ENCODE measurements around the gene OTULINL.

OTULINL gene

DNA sequence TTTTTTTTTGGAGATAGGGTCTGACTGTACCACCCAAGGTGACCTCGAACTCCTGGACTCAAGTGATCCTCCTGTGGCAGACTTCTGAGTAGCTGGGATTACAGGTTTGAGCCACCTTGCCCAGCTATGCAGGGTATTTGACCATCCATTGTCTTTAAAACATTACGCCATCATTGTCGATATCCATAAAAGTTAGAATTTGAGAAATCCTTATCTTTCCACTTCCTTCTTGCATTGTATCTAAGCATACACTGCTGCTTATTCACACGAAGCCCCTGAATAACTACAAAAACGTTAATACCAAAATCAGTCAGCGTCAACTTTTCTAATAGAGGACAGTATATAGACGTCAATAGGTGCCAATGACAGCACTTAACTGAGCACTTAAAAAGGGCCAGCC lies 5.4 kb upstream of the OTULINL start:
- no peak for DNase-seq (ENCODE audit: low read depth in 1 of 2, low spot score in 1 of 2)

GRCh38 chr5:14577079-14577725 lies 4.4 kb upstream of the OTULINL start:
- no peak for DNase-seq (ENCODE audit: low read depth in 1 of 2, low spot score in 1 of 2)

DNA sequence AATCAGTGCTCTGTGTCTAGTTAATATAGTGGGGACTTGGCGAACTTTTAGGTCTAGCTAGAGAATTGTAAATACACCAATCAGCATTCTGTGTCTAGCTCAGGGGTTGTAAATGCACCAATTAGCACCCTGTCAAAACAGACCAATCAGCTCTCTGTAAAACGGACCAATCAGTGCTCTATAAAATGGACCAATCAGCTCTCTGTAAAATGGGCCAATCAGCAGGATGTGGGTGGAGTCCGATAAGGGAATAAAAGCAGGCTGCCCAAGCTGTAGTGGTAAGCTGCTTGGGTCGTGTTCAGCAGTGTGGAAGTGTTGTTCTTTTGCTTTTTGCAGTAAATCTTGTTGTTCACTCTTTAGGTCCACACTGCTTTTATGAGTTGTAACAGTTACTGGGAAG lies 3.6 kb upstream of the OTULINL start:
- DNase-seq (ENCODE audit: low read depth in 1 of 2, low spot score in 1 of 2) = no peak

- no peak for DNase-seq (ENCODE audit: low read depth in 1 of 2, low spot score in 1 of 2)
These were observed 2.3 kb upstream of the OTULINL start for GRCh38 chr5:14579246-14579645.

- no peak for DNase-seq (ENCODE audit: low read depth in 1 of 2, low spot score in 1 of 2)
These were observed 1.7 kb upstream of the OTULINL start for GRCh38 chr5:14579731-14580397.

DNA sequence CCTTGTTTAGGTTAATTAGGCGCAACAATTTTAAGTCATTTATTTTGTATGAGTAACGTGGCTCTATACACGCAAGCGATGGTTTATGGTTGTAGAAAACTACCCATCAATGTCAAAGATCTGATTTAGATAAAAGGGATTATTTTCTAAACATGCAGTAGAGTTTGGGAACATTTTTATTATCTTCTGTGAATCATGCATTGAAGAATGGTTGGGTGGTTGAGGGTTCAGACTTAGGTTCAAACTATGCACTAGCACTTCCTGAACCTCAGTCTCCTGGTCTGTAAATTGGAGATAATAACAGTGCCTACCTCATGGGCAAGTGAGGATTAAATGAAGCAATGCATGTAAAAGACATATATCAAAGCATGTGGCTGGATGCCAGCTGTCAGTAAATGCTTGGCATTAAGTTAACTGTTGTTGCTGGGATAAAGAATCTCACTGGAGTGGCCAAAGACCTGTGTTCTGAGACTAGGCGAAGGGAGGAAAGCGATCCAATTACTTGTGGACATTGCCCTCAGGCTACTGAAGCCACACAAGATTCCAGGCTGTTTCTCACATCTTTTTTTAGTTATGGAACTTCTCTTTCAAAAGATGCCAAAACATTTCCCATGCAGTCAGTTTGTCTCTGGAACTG lies 1.1 kb upstream of the OTULINL start:
- no peak for DNase-seq (ENCODE audit: low read depth in 1 of 2, low spot score in 1 of 2)

GRCh38 chr5:14581891-14582796 lies 552 bp downstream of the OTULINL start:
- peak; percentile 63 to 73 for DNase-seq (ENCODE audit: low read depth in 1 of 2, low spot score in 1 of 2)

DNA sequence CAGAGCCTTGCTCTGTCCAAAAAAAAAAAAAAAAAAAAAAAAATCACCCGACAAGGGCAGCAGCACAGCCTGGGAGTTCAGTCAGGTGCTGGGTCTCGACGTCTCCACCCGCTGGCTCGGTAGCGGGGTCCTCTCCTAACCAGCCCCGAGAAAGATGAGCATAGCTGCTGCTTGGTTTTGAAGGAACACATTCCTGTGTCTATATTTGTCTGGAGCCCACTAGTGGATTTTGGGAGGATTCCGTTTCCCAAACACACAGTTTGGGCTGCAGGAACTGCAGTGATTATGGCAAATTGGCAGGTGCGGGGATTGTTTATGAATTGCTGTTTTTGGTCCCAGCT lies 1.2 kb downstream of the OTULINL start:
- no peak for DNase-seq (ENCODE audit: low read depth in 1 of 2, low spot score in 1 of 2)

DNA sequence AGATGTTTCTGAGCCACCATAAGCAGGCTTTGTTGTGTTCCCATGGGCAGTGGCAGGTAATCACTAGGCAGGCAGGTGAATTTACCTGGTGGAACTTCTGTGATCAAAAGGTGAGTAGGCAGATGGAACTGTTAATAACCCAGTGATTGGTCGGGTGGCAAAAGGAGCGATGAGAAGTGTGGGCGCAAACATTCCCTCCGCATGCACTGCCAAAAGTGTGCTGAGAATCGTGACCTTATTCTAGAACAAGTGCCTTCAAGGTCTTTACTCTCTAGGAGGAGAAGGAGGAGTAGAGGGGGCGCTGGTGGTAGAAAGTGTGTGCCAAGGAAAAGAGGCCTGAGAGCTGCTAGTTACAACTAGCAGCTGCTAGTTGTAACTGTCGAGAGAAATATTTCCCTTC lies 3.3 kb downstream of the OTULINL start:
- no peak for DNase-seq (ENCODE audit: low read depth in 1 of 2, low spot score in 1 of 2)

DNA sequence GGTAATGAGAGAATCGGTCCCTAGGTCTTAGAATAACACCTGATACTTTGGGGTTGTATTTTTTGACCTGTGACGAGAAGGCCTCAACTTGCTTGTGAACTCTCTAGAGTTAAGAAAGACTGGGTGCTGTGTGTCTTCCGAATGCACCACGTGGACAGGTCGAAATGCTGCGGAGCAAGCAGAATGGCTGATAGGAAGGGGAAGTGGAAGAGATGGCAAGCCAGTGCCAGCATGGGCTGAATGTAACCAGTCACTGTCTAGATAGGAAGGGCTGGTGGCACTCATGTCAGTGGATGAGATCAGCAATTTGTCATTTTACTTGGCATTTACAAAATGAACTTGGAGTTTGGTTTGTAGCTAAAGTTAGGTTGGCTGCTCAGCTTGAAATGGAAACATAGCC lies 5.6 kb downstream of the OTULINL start:
- DNase-seq (ENCODE audit: low read depth in 1 of 2, low spot score in 1 of 2) = no peak

DNA sequence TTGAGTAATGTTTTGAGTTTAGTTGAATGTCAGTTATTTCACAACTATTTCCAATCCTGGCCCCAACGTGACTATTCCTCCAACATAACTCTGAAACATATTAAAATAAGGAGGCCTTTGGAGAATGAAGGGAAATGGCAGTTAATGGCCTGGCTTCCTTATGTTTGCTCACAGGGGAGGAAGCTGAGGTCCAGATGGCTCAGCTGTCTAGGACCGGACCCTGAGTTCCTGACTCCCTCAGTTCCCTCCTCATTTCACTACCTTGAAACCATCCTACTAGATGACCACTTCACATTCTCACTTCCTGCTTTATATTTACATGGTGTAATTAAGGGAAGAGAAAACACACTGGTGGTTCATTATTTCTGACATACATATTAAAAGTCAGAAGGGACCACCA lies 6.6 kb downstream of the OTULINL start:
- DNase-seq (ENCODE audit: low read depth in 1 of 2, low spot score in 1 of 2) = no peak

- no peak for DNase-seq (ENCODE audit: low read depth in 1 of 2, low spot score in 1 of 2)
These were observed 7.4 kb downstream of the OTULINL start for GRCh38 chr5:14588758-14589543.

DNA sequence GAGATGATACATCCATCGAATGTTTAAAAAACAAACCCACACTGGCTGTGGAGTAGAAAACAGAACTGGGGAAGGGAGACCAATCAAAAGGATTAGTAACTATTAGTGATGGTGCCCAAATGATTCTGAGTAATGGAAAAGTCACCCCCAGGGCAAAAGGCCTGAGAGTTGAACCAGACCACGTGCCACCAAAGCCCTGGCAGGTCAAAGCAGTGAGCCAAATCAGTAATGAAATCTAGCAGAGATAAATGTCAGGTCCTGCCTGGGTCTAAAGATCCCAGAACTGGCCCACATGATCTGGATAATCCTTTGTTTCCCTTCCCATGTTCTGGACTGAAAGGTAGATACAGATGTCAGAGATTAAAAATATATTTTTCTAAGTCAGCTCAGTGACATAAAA lies 9.4 kb downstream of the OTULINL start:
- no peak for DNase-seq (ENCODE audit: low read depth in 1 of 2, low spot score in 1 of 2)

DNA sequence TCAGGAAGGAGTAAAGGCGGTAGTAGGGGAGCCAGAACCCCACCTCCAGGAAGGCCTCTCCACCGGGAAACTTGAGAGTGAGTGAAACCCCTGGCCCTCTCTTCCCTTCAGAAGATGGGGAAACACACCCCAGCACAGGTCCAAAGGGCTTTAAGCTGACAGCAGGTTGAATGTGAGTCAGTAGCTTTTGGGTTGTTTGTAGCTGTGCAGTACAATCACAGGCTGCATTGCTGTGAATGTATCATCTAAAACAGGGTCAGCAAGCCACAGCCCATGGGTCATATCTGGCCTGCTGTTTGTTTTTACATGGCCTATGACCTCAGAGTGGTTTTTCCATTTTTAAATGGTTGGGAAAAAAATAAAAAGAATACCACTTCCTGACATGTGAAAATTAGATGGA lies 10.0 kb downstream of the OTULINL start:
- DNase-seq (ENCODE audit: low read depth in 1 of 2, low spot score in 1 of 2) = no peak

DNA sequence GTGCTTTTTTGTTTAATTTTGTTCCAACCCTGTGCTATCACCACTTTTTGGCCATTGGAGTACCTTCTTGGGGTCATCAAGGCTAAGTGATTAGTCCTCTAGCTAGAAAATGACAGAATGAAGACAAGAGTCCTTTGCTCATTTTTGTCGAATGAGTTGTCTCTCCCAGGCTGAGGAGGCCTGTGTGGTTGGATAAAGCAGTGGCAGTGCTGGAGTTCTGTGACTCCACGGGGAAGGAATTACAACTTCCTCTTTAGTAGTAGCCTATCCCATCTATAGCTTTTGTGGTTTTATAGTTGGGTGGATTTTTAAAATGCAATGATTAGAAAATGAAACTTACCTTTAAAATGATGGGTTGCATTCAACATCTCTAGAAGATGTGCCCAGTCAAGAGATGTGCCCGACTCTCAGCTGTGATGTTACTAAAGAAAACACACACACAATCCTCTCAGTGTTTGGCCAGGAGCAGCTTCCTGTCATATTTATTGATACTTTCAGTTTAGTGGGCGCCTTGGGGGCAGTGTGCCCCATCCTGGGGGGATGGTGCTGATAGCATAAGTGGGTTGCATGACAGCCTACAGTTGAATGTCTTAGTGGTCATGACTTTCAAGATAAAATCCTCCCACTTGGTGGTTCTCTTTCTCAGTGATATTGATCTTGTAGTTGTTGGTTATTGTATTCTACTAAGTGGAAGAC lies 11.9 kb downstream of the OTULINL start:
- no peak for DNase-seq (ENCODE audit: low read depth in 1 of 2, low spot score in 1 of 2)

- no peak for DNase-seq (ENCODE audit: low read depth in 1 of 2, low spot score in 1 of 2)
These were observed 12.9 kb downstream of the OTULINL start for GRCh38 chr5:14594378-14595074.

GRCh38 chr5:14595189-14595588 lies 13.6 kb downstream of the OTULINL start:
- no peak for DNase-seq (ENCODE audit: low read depth in 1 of 2, low spot score in 1 of 2)

- no peak for DNase-seq (ENCODE audit: low read depth in 1 of 2, low spot score in 1 of 2)
These were observed 14.3 kb downstream of the OTULINL start for GRCh38 chr5:14595891-14596290.

- no peak for DNase-seq (ENCODE audit: low read depth in 1 of 2, low spot score in 1 of 2)
These were observed 15.5 kb downstream of the OTULINL start for GRCh38 chr5:14597080-14597479.

GRCh38 chr5:14598225-14598624 lies 16.6 kb downstream of the OTULINL start:
- no peak for DNase-seq (ENCODE audit: low read depth in 1 of 2, low spot score in 1 of 2)

Data from activated CD4-positive, alpha-beta T cell treated with anti-CD3 and anti-CD28 coated beads, Interleukin-2, amount 50 U/mL, for 24 hours (primary cell).